ENCODE measurements around the gene RNF217. TPM values are rescaled to one million over a fixed set of nuclear protein-coding genes. Genes with fewer than 3 reads are reported as not detected.

RNF217 gene
- total RNA-seq, 2 experiments from 2014 or later = 0.04 to 0.13 TPM

- POLR2A ChIA-PET = no interaction called here
- CTCF ChIA-PET = no interaction called here
Measured at GRCh38 chr6:124987291-124987690, 25.1 kb downstream of the RNF217 start.

DNA sequence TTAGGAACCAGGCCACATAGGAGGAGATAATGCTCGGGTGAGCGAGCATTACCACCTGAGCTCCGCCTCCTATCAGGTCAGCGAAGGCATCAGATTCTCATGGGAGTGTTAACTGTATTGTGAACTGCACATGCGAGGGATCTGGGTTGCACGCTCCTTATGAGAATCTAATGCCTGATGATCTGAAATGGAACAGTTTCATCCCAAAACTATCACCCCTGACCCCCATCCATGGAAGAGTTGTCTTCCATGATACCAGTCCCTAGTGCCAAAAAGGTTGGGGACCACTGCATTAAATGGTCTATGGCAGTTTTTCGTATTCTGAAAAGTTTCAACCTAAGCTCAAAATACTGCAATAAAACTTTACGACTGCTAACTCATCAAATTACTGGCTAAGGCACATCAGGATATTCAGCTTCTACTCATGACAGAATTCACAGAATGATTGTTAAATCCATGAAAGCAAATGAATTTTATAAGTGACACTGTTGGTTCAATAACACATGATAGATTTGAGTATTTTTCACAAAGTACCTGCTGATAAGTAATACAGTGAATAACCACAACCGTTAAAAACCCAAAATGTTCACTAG lies 25.9 kb downstream of the RNF217 start:
- POLR2A ChIA-PET = no interaction called here
- CTCF ChIA-PET = no interaction called here

- POLR2A ChIA-PET = no interaction called here
- CTCF ChIA-PET = no interaction called here
Measured at GRCh38 chr6:124989136-124989983, 27.1 kb downstream of the RNF217 start.

- POLR2A ChIA-PET = no interaction called here
- CTCF ChIA-PET = no interaction called here
Measured at GRCh38 chr6:124990988-124991387, 28.8 kb downstream of the RNF217 start.

DNA sequence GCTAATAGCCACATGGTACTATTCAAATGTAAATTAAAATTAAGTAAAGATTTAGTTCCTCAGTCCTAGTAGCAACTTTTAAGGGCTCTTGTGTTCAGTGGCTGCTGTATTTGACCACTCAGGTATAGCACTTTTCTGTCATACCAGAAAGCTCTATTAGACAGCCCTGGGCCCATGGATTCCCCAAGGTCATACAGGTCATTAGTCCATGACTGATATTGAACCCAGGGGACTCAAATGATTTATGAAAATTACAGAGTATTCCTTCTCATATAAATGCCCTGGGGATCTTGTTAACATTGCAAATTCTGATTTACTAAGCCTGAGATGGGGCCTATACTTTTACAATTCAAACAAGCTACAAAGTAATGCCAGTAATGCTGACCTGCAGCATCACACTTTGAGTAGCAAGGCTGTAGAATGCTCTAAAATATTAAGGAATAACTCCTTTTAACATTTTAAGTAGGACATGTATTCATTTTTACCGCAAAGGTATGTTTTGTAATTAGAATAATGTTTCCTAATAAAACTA lies 29.6 kb downstream of the RNF217 start:
- CTCF ChIA-PET = no interaction called here
- POLR2A ChIA-PET = no interaction called here

GRCh38 chr6:124993327-124993726 lies 31.1 kb downstream of the RNF217 start:
- CTCF ChIA-PET = no interaction called here
- POLR2A ChIA-PET = no interaction called here

DNA sequence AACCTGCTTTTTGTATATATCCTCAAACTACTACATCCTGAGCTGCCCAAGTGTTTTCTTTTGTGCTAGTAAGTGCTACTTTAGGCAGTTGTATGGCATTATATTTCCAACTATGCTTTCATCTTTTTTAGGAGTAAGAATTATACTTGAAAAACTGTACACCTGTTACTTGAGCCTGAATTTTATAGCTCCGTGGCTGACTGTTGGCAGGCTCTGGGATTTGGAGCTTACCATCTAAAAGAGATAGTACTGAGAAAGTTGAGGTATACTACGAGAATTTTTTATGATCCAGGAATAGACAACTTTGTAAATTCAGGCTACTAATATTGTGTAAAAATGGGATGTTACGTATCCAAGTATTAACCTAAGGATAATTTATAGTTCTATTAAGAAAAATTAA lies 32.4 kb downstream of the RNF217 start:
- ChIA-PET CTCF (no interaction called here), POLR2A (no interaction called here)

- ChIA-PET POLR2A (no interaction called here), CTCF (no interaction called here)
Measured at GRCh38 chr6:124995131-124995530, 32.9 kb downstream of the RNF217 start.

- ChIA-PET POLR2A (interaction anchor here (0.6 kb wide), 1 partner anchor 20 kb away, joined by 3 read pairs; no protein-coding TSS in a partner anchor), CTCF (interaction anchor here (1.0 kb wide), 1 partner anchor 166 kb away, joined by 4 read pairs; no protein-coding TSS in a partner anchor)
Measured at GRCh38 chr6:124995645-124996325, 33.5 kb downstream of the RNF217 start.

DNA sequence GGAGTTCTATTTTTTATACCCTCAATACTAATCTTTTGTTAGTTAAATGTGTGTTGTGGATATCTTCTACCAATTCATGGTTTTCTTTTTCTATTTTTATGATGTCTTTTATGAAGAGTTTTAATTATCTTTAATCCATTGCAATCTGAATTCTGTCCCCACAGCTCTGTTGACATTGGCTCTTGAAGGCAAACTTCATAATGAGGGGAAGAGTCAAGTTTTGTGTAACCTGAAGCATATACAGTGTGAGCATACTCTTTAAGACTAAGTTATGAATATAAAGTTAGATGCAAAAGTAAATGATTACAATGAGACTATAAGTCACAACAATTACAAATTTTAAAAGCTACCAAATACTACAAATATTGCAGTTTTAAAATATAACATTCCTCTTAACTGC lies 34.2 kb downstream of the RNF217 start:
- POLR2A ChIA-PET = interaction anchor here (0.6 kb wide), 1 partner anchor 20 kb away, joined by 3 read pairs; no protein-coding TSS in a partner anchor
- CTCF ChIA-PET = interaction anchor here (1.0 kb wide), 1 partner anchor 167 kb away, joined by 4 read pairs; no protein-coding TSS in a partner anchor

DNA sequence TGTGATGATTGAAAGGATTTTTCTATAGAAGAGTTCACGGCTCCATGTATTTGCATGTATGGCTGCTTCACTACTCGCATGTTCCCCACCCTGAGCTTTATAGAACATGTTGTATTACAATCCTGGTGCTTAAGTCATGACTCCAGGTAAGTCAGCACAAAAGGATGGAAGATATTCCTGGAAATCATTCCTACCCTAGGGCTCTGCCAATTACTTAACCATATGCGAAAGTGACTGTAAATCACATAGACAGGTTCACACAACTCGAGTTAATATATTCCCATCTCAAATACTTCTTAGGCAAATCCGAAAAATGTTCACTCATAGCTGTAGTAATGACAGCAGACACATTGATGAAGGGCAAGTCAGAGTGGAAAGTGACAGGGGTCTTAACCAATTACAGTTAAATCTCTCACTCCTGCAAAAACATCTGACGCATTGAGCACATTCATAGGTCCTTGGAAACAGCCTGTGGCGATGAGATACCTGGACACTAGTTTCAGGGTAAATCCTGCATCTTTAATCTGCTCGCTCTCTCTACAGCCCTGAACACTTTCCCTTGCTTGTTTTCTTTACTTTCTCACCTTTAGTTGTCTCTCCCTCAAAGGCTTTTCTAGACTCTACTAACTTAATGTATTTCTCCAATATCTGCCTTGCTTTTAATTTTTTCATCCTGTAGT lies 35.1 kb downstream of the RNF217 start:
- ChIA-PET CTCF (no interaction called here), POLR2A (no interaction called here)

DNA sequence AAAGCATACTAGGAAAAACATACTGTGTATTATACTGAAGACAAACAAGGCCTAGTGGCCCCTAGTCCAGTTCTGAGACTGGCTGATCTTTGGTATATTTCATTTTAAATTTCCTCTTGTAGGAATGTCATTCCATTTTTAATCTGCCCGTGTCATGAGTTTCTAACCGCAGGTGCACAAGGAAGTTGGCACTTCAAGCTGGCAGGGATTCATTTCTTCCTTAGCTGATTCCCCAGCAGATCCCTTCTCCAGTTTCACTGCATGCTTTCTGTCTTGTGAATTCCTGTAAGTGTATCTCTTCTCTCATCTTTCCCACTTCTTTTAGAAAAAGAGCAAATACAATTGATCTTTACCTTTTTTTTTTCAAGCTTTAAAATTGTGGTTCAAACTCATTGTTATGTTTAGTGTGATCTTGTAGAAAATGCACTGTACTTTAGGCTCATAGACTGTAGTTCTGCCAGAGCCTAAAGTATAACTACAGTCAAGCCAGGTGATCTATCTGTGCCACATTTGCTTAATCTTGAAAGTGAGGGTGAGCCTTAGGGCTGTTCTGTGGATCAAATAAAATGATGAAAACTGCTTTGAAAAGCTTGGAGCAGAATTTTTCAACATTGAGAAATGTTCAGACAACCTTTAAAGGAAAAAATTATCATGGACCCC lies 37.0 kb downstream of the RNF217 start:
- ChIA-PET POLR2A (no interaction called here), CTCF (no interaction called here)

DNA sequence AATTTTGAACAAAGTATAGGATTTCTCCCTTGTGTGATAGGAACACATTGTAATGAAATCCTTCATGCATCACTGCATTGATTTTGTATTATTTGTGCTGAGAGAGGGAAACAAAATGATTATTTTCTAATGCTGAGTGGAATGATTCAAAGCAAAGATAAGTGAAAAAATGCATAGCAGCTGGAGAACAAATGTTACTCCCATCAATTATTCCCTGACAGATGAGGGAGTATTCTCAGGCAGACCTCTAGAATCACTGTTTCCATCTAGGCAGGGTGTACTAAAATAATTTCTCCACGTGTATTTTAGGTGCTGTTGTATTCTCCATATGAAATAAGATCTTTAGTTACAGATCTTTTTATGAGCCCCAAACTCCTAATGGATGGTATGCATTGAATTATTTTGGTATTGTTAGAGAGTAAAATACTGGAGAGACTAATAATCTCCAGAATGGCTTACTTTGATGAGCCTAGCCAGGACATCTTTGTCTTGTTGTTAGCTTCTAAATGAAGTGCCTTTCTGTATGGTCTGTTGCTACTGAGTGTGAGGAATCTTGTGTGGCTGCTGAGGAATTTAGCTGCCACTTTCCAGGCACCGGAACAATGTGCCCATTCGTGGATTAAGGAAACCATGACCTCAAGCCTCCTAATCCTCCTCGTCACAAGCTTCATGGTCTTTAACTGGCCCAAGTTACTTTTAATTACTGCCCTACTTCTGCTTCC lies 39.6 kb downstream of the RNF217 start:
- ChIA-PET CTCF (no interaction called here), POLR2A (no interaction called here)

DNA sequence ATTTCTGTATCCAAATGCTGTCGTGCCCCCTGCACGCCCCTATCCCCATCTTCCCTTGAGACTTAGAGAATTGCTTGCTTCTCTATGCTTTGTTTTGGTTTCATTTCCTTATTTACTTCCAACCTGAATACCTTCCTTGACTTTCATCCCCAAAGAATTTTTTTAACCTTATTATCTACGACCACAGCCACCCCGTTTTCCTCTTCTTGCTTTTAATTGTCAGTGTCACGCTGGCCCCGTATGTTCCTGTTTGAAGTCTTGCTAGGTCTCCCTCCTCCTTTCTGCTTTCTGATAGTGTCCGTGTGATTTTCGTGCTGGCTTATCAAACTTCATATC lies 40.1 kb downstream of the RNF217 start:
- POLR2A ChIA-PET = no interaction called here
- CTCF ChIA-PET = no interaction called here

DNA sequence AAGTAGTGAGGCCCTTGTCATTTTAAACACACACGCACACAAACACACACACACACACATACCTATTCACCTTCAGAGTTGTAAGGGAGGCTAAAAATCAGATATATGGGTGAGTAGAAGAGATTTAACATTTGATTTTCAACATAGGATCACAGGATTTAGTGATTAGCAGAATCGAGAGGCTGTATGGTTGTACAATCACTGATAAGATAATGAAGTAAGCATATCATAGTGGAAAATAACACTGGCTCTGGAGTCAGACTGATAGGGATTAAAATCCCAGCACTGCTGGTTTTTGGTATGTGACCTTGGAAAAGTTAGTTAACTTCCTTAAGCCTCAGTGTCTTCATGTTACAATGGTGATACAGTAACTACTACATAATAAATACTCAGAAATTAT lies 40.8 kb downstream of the RNF217 start:
- POLR2A ChIA-PET = no interaction called here
- CTCF ChIA-PET = no interaction called here

DNA sequence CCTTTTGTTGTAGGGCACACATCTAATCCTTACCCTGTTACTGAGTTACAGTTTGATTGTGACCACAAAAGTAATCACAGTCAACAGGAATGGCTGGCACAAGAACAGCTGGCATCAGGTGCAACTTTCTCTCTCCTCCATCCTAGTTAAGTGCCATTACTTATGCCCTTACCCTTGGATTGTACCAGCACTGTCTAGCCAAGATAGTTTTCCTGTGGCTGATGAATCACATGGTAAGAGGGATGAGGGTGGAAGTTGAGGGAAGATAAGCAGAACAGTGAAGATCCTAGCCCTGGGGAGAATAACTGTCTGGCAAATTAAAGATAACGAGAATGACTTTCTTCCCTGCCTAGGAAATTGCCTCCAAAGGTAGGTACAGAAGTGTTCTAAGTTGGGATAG lies 42.0 kb downstream of the RNF217 start:
- ChIA-PET CTCF (no interaction called here), POLR2A (no interaction called here)

- ChIA-PET CTCF (no interaction called here), POLR2A (no interaction called here)
Measured at GRCh38 chr6:125004797-125005595, 42.8 kb downstream of the RNF217 start.

DNA sequence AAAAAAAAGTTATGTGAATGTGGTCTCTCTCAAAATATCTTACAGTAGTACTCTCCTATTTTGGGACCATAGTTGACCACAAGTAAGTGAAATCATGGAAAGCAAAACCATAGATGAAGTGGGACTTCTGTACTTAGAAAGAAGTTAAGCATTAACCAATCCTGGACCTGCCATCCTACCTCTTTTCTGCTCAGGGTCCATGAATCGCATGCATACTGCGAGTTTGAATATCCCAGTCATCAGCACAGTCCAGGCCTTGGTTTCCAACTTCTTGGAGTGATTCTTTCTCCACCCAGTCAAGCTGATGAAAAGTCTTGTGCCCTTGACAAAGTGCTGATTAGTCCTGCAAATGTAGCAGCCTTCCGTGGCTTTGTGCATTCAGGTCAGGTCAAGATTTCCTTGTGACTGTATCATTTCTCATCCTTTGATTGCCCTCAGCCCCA lies 46.0 kb downstream of the RNF217 start:
- CTCF ChIA-PET = interaction anchor here (0.7 kb wide), 1 partner anchor 59 kb away, joined by 3 read pairs; no protein-coding TSS in a partner anchor
- POLR2A ChIA-PET = no interaction called here
